Osteocyte (in vitro differentiated cells): ENCODE measurements around the gene PLEKHH1. TPM values are rescaled to one million over a fixed set of nuclear protein-coding genes. Genes with fewer than 3 reads are reported as not detected.

Experiments
- DNase-seq: peaks from one replicate; pipeline ENCODE4 v3.0.0; 2021; ENCODE audit warnings: mixed read lengths; ENCODE audit not compliant: unreplicated experiment; ENCODE audit errors: extremely low spot score
- H3K27ac Mint-ChIP-seq: one replicate; pipeline ENCODE4 v1.8.0; 2021; ENCODE audit warnings: mild to moderate bottlenecking, mixed read lengths; ENCODE audit not compliant: unreplicated experiment
- H3K27me3 Mint-ChIP-seq: one replicate; pipeline ENCODE4 v1.8.0; 2021; ENCODE audit warnings: mixed read lengths; ENCODE audit not compliant: unreplicated experiment
- H3K36me3 Mint-ChIP-seq: one replicate; pipeline ENCODE4 v1.8.0; 2021; ENCODE audit warnings: mixed read lengths; ENCODE audit not compliant: unreplicated experiment
- H3K4me1 Mint-ChIP-seq: one replicate; pipeline ENCODE4 v1.8.0; 2021; ENCODE audit warnings: mixed read lengths; ENCODE audit not compliant: unreplicated experiment
- H3K4me3 Mint-ChIP-seq: one replicate; pipeline ENCODE4 v1.8.0; 2021; ENCODE audit warnings: mild to moderate bottlenecking, moderate library complexity, mixed read lengths; ENCODE audit not compliant: unreplicated experiment
- H3K9me3 Mint-ChIP-seq: one replicate; pipeline ENCODE4 v1.8.0; 2021; ENCODE audit warnings: mixed read lengths; ENCODE audit not compliant: unreplicated experiment
- total RNA-seq: library from RNA; stranded (reverse); gene quantifications from 2 replicates; pipeline ENCODE4 v1.2.1, GENCODE V29; 2021
- TF ChIP-seq, protein P1 (sequence below): fragments of 200-600 bp; sonication (generic); IDR thresholded peaks from 2 replicates; pipeline ENCODE4 v1.5.0; 2021; ENCODE audit warnings: antibody characterized with exemption, mild to moderate bottlenecking, moderate library complexity

Gene PLEKHH1
- total RNA-seq, 1 donor from 2014 or later = 1.0 TPM

DNA sequence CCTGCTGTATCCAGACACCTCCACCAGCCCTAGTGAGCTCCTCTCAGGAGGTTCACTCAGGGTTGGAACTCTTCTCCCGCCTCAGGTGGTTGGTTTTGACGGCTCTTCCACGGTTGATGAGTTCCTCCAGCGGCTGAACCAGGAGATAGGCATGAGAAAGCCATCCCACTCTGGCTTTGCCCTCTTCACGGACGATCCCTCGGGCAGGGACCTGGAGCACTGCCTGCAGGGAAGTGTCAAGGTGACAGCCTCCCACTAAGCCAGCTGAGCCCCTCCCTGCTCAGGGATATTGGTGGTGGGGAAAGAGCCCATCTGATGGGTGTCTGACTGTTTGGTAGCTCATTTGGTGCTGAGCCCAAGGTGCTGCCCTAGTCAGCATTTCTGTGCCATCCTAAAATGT lies 46.5 kb downstream of the PLEKHH1 start:
- Mint-ChIP-seq H3K27ac (no peak overlapping the region), H3K36me3 (no peaks in the 10 kb centered on the region), H3K27me3 (no peaks in the 10 kb centered on the region), H3K4me1 (no peaks in the 10 kb centered on the region), H3K4me3 (no peak overlapping the region), H3K9me3 (no peaks in the 10 kb centered on the region)
- DNase-seq = no peak
- TF ChIP-seq, protein P1, sequence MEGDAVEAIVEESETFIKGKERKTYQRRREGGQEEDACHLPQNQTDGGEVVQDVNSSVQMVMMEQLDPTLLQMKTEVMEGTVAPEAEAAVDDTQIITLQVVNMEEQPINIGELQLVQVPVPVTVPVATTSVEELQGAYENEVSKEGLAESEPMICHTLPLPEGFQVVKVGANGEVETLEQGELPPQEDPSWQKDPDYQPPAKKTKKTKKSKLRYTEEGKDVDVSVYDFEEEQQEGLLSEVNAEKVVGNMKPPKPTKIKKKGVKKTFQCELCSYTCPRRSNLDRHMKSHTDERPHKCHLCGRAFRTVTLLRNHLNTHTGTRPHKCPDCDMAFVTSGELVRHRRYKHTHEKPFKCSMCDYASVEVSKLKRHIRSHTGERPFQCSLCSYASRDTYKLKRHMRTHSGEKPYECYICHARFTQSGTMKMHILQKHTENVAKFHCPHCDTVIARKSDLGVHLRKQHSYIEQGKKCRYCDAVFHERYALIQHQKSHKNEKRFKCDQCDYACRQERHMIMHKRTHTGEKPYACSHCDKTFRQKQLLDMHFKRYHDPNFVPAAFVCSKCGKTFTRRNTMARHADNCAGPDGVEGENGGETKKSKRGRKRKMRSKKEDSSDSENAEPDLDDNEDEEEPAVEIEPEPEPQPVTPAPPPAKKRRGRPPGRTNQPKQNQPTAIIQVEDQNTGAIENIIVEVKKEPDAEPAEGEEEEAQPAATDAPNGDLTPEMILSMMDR = no peak

DNA sequence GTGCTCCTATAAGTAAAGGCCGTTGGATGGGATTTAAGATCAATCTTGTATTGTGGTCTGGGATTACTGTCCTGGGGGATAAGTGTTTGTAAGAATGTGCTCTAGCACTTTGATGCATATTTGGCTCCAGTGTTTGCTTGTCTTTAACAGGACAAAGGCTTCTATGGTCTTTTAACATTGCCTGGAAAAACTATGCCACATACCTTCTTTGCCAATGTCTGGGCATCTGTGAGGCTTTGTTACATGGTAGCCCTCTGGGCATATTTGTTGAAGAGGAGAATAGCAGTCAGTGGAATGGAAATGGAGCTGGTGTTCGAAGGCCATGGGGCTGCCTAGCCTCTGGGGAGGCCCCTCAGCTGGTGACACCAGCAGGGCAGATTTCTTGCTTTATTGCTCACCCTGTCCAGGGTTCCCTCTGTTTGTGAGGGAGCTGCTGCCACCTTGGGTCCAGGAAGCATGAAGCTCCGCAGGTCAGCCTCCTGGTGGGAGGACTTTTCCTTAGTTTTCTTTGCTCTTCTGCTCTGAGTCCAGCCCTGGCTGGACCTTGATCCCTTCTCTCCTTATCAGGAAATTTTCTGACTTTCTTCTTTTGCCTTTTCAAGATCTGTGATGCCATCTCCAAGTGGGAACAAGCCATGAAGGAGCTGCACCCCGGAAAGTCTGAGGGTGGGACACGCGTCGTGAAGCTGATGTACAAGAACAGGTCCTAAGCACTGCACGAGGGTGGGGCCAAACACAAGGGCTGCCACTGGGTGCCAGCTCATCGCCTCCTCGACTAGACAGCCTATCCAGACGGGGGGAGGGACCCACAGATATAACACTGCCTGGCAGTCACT lies 47.5 kb downstream of the PLEKHH1 start:
- no peak for DNase-seq
- no peak overlapping the region for H3K27ac Mint-ChIP-seq
- H3K4me3 Mint-ChIP-seq = no peak overlapping the region
- no peaks in the 10 kb centered on the region for H3K9me3 Mint-ChIP-seq
- H3K4me1 Mint-ChIP-seq = no peaks in the 10 kb centered on the region
- H3K36me3 Mint-ChIP-seq = no peaks in the 10 kb centered on the region
- TF ChIP-seq, protein P1 = no peak
- no peaks in the 10 kb centered on the region for H3K27me3 Mint-ChIP-seq

DNA sequence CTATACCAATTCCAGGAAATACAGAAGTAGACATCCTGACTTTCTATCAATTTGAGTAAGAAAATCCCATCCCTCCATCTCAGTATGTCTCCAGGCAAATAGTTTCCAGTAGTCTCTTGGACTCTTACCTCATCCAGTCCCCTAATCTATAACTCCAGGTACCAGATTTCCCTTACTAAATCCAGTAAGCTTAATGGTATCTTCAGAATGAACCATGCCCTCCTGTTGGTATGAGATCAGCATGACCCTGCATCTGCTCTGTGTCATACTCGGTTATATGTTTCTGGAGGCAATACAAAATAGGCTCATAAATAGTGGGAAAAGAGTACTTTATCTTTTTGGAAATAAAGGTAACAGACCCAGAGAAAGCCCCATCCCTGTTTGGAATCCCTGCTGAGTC lies 48.6 kb downstream of the PLEKHH1 start:
- Mint-ChIP-seq H3K27ac (no peak overlapping the region), H3K9me3 (no peaks in the 10 kb centered on the region), H3K4me1 (no peaks in the 10 kb centered on the region), H3K27me3 (no peaks in the 10 kb centered on the region), H3K36me3 (no peaks in the 10 kb centered on the region), H3K4me3 (no peak overlapping the region)
- no peak for DNase-seq
- TF ChIP-seq, protein P1 = no peak

DNA sequence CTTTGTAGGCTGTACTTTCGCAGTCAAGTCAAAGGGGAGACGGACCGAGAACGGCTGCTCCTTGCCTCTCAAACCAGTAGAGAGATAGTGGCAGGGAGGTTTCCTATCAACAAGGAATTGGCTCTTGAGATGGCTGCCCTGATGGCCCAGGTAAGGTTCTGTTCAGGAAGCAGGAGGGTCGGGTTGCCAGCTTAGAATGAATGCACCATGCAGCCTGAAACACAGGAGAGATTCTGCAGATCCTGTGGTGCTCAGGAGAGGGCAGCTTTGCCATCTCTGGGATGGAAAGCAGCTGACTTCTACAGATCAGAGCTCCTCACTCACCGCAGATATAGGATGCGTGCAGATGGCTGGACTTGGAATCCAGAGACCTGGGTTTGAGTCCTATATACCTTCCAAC lies 49.0 kb downstream of the PLEKHH1 start:
- TF ChIP-seq, protein P1 = no peak
- Mint-ChIP-seq H3K27ac (no peak overlapping the region), H3K27me3 (no peaks in the 10 kb centered on the region), H3K4me3 (no peak overlapping the region), H3K9me3 (no peaks in the 10 kb centered on the region), H3K4me1 (no peaks in the 10 kb centered on the region), H3K36me3 (no peaks in the 10 kb centered on the region)
- no peak for DNase-seq

DNA sequence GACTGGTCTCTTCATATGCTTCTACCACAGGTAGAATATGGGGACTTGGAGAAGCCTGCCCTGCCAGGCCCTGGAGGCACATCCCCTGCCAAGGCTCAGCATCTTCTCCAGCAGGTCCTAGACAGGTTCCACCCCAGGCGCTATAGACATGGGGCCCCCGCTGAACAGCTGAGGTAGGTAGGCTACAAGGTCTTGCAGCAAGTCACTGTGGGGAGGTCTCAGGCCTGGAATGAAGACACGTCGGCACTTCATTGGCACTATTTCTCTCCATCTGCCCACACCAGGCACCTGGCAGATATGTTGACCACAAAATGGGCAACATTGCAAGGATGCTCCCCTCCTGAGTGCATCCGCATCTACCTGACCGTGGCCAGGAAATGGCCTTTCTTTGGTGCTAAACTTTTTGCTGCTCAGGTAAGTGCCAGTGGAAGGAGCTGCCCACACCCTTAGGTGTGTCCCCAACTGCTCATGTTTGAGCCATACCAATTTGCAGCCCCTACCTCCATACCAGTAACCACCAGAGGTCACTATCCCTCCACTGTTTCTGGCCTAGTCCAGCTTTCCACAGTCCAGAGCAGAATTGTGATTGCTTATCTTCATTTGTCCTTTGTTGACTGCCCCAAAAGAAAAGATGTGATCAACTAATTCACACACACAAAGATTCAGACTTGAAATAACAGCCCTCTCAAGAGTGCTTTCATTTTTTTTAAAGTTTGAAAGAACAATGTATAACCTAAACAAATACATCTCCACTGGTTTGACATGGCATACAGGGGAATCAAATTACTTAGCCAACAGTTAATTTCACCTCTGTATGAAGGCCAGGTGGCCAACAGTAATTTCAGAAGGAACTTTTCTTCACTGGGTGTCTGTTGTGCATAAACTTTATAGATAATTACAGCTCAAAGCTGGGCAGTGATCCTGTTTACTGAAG lies 50.9 kb downstream of the PLEKHH1 start:
- H3K9me3 Mint-ChIP-seq = no peaks in the 10 kb centered on the region
- no peak overlapping the region for H3K4me3 Mint-ChIP-seq
- TF ChIP-seq, protein P1 = peak; percentile 74
- DNase-seq = no peak
- no peaks in the 10 kb centered on the region for H3K27me3 Mint-ChIP-seq
- H3K36me3 Mint-ChIP-seq = peaks cover 3% of the 10 kb centered on the region
- no peaks in the 10 kb centered on the region for H3K4me1 Mint-ChIP-seq
- H3K27ac Mint-ChIP-seq = no peak overlapping the region
